ENCODE measurements around the gene CAMK1D.

The CAMK1D gene

GRCh38 chr10:12679636-12680035 lies 330.3 kb downstream of the CAMK1D start:
- no peak for DNase-seq

GRCh38 chr10:12681252-12681651 lies 331.9 kb downstream of the CAMK1D start:
- DNase-seq = no peak

- no peak for DNase-seq
These were observed 335.4 kb downstream of the CAMK1D start for GRCh38 chr10:12684784-12685183.

- no peak for DNase-seq
These were observed 336.1 kb downstream of the CAMK1D start for GRCh38 chr10:12685261-12686058.

GRCh38 chr10:12687996-12688395 lies 338.6 kb downstream of the CAMK1D start:
- DNase-seq = no peak

GRCh38 chr10:12689893-12690292 lies 340.5 kb downstream of the CAMK1D start:
- no peak for DNase-seq

GRCh38 chr10:12690525-12691126 lies 341.3 kb downstream of the CAMK1D start:
- no peak for DNase-seq

GRCh38 chr10:12691596-12691995 lies 342.2 kb downstream of the CAMK1D start:
- DNase-seq = no peak

GRCh38 chr10:12697764-12698163 lies 348.4 kb downstream of the CAMK1D start:
- no peak for DNase-seq

- DNase-seq = no peak
These were observed 349.9 kb downstream of the CAMK1D start for GRCh38 chr10:12699258-12699700.

- DNase-seq = no peak
These were observed 350.6 kb downstream of the CAMK1D start for GRCh38 chr10:12699781-12700556.

- DNase-seq = no peak
These were observed 351.2 kb downstream of the CAMK1D start for GRCh38 chr10:12700557-12700874.

GRCh38 chr10:12701696-12702095 lies 352.3 kb downstream of the CAMK1D start:
- no peak for DNase-seq

GRCh38 chr10:12702215-12702770 lies 352.9 kb downstream of the CAMK1D start:
- DNase-seq = no peak

- no peak for DNase-seq
These were observed 353.8 kb downstream of the CAMK1D start for GRCh38 chr10:12703126-12703525.

- DNase-seq = no peak
These were observed 354.5 kb downstream of the CAMK1D start for GRCh38 chr10:12703813-12704212.

- no peak for DNase-seq
These were observed 355.1 kb downstream of the CAMK1D start for GRCh38 chr10:12704488-12704887.

- DNase-seq = no peak
These were observed 356.6 kb downstream of the CAMK1D start for GRCh38 chr10:12705943-12706342.

GRCh38 chr10:12707461-12708185 lies 358.3 kb downstream of the CAMK1D start:
- DNase-seq = peak; percentile 8

- no peak for DNase-seq
These were observed 359.7 kb downstream of the CAMK1D start for GRCh38 chr10:12709000-12709401.

GRCh38 chr10:12709521-12709963 lies 360.2 kb downstream of the CAMK1D start:
- no peak for DNase-seq

- no peak for DNase-seq
These were observed 360.8 kb downstream of the CAMK1D start for GRCh38 chr10:12710157-12710556.

Data from stimulated activated naive CD4-positive, alpha-beta T cell treated with Interleukin-2 at 50 U/mL for 16 hours (primary cell).